ENCODE results near the gene TPCN2.
"Not testable (repeated sequence)": the region's sequence is repeated elsewhere in the genome, so short reads cannot be mapped to it uniquely, and the experiment has no call there.

TPCN2 gene

DNA sequence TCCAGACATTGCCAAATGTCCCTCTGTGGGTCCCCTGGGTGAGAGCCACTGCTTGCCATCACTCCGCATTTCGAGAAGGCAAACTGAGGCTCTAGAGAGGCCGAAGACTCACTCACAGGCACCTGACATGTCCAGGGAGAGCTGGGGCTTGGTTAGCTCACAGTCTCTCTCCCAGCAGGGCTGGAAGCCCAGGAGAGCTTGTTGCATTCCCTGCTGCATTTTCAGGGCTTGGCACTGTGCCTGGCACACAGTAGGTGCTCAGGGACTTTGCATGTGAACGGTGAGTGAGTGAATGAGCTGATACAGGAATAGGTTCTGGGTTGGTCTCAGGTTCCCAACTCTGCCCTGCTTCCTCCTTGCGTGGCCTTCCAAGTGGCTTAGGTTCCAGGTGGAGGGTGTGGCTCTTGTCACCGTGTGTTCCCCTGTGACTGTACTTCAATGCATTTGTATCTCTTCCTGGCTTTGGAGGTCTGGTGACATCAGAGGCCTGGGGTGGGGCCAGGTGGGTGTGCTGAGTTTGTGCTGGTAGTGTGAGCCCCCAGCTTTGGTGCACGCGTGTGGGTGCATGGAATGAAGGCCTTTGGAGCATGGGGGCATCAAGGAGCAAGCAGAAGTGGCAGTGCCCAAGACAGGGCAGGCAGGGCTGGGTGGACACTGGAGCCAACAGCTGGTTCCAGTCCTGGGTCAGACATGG, 88.6 kb downstream of the TPCN2 start:
- Histone ChIP-seq H3K9me3 (ENCODE audit: insufficient read depth, low read depth, low read length) (peaks cover 9% of the 10 kb centered on the region), H3K36me3 (ENCODE audit: insufficient read depth, low read length) (no peaks in the 10 kb centered on the region), H3K4me3 (ENCODE audit: low read length) (no peak overlapping the region), H3K9ac (ENCODE audit: low read depth, low read length) (no peak overlapping the region), H3K4me1 (ENCODE audit: insufficient read depth, low read length) (peaks cover 2% of the 10 kb centered on the region; the same call in 1 of the 2 replicates), H3K27me3 (ENCODE audit: insufficient read depth, low read length) (no peaks in the 10 kb centered on the region), H3K27ac (ENCODE audit: low read depth, low read length) (no peak overlapping the region)
- WGBS, result 93% methylated on average over 8 of the region's 8 CpGs

DNA sequence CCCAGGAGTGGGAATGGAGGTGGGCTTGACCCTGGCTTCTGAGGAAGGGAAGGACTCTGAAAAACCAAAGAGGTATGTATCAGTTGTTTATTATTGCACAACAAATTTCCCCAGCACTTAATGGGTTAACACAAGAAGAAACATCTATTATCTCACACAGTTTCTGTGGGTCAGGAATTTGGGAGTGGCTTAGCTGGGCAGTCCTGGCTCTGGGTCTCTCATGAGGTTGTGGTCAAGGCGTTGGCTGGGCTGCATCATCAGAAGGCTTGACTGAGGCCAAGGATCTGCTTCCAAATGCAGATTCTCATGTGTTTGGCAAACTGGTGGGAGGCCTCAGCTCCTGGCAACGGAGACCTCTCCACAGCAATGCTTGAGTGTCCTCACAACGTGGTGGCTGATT, 89.5 kb downstream of the TPCN2 start:
- WGBS, result 73% methylated on average over 3 of the region's 3 CpGs
- peaks cover 2% of the 10 kb centered on the region; the same call in 1 of the 2 replicates for H3K4me1 ChIP-seq (ENCODE audit: insufficient read depth, low read length)
- H3K27me3 ChIP-seq (ENCODE audit: insufficient read depth, low read length), result no peaks in the 10 kb centered on the region
- peaks cover 1% of the 10 kb centered on the region for H3K9me3 ChIP-seq (ENCODE audit: insufficient read depth, low read depth, low read length)
- H3K4me3 ChIP-seq (ENCODE audit: low read length), result no peak overlapping the region
- no peak overlapping the region for H3K9ac ChIP-seq (ENCODE audit: low read depth, low read length)
- no peak overlapping the region for H3K27ac ChIP-seq (ENCODE audit: low read depth, low read length)
- H3K36me3 ChIP-seq (ENCODE audit: insufficient read depth, low read length), result no peaks in the 10 kb centered on the region

DNA sequence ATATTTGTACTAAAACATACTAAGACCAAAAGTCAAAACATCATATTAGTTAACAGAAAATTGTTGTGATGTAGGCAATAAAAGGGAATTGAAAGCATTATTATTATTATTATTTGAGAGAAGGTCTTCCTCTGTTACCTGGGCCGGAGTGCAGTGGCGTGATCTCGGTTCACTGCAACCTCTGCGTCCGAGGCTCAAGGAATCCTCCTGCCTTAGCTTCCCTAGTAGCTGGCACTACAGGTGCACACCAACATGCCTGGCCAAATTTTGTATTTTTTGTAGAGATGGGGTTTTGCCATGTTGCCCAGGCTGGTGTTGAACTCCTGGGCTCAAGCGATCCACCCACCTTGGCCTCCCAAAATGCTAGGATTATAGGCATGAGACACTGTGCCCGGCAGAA, 91.4 kb downstream of the TPCN2 start:
- 96% methylated on average over 7 of the region's 7 CpGs for WGBS
- H3K9ac ChIP-seq (ENCODE audit: low read depth, low read length); H3K9me3 ChIP-seq (ENCODE audit: insufficient read depth, low read depth, low read length); H3K36me3 ChIP-seq (ENCODE audit: insufficient read depth, low read length); H3K4me1 ChIP-seq (ENCODE audit: insufficient read depth, low read length); H3K4me3 ChIP-seq (ENCODE audit: low read length); H3K27me3 ChIP-seq (ENCODE audit: insufficient read depth, low read length); H3K27ac ChIP-seq (ENCODE audit: low read depth, low read length): not testable (repeated sequence)

DNA sequence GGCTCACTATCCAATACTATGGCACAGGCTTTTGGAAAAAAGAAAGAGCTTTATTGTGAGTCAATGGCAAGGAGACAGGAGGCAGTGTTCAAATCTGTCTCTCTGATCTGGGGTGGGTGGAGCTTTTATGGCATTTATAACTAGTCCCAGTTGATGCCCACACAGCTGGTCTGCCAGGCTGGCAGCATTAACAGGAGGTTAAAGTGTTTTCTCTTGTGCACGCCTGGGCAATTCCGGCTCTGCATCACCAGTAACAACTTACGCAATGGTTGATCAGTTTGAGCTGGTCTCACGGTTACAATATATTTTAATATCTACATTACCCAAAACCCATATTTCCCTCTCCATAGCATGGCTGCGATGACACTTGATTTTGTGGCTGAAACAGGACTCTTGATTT, 91.9 kb downstream of the TPCN2 start:
- Histone ChIP-seq H3K27ac (ENCODE audit: low read depth, low read length) (no peak overlapping the region), H3K36me3 (ENCODE audit: insufficient read depth, low read length) (no peaks in the 10 kb centered on the region), H3K9me3 (ENCODE audit: insufficient read depth, low read depth, low read length) (peaks cover 3% of the 10 kb centered on the region; the same call in 1 of the 2 replicates), H3K4me3 (ENCODE audit: low read length) (no peak overlapping the region), H3K27me3 (ENCODE audit: insufficient read depth, low read length) (no peaks in the 10 kb centered on the region), H3K4me1 (ENCODE audit: insufficient read depth, low read length) (peaks cover 2% of the 10 kb centered on the region; the same call in 1 of the 2 replicates), H3K9ac (ENCODE audit: low read depth, low read length) (no peak overlapping the region)
- WGBS, result 96% methylated on average over 5 of the region's 5 CpGs

DNA sequence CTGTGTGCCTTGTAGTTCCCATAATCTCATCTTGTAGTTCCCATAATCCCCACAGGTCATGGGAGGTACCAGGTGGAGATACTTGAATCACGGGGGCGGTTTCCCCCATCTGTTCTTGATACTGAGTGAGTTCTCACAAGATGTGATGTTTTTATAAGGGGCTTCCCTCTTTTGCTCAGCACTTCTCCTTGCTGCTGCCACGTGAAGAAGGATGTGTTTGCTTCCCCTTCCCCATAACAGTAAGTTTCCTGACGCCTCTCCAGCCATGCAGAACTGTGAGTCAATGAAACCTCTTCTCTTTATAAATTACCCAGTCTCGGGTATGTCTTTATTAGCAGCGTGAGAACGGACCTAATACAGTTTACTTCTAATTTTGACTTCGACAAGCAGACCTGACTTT, 93.0 kb downstream of the TPCN2 start:
- Histone ChIP-seq H3K27me3 (ENCODE audit: insufficient read depth, low read length) (no peaks in the 10 kb centered on the region), H3K9ac (ENCODE audit: low read depth, low read length) (no peak overlapping the region), H3K36me3 (ENCODE audit: insufficient read depth, low read length) (no peaks in the 10 kb centered on the region), H3K4me3 (ENCODE audit: low read length) (no peak overlapping the region), H3K4me1 (ENCODE audit: insufficient read depth, low read length) (peaks cover 2% of the 10 kb centered on the region; the same call in 1 of the 2 replicates), H3K27ac (ENCODE audit: low read depth, low read length) (no peak overlapping the region), H3K9me3 (ENCODE audit: insufficient read depth, low read depth, low read length) (peaks cover 14% of the 10 kb centered on the region)
- WGBS, result 90% methylated on average over 8 of the region's 8 CpGs

DNA sequence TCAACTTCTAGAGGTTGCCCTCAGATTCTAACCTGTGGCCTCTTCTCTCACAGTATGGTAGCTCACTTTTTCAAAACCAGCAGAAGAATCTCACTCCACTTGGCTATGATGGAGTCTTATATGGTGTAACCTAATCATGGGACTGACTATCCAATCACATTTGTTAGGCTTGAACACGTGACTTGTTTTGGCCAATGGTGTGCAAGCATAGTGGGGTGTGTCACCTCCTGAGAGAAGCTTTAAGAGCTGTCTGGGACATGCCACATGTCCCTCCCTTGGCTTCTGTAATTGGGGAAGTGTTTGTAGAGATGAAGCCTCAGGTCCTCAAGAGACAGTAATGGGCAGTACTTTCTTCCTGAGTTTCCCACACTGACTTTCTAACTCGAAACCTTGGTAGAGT, 94.2 kb downstream of the TPCN2 start:
- H3K36me3 ChIP-seq (ENCODE audit: insufficient read depth, low read length), result no peaks in the 10 kb centered on the region
- H3K27ac ChIP-seq (ENCODE audit: low read depth, low read length), result no peak overlapping the region
- WGBS, result 98% methylated on average over 2 of the region's 2 CpGs
- H3K4me1 ChIP-seq (ENCODE audit: insufficient read depth, low read length), result peaks cover 2% of the 10 kb centered on the region; the same call in 1 of the 2 replicates
- no peak overlapping the region for H3K9ac ChIP-seq (ENCODE audit: low read depth, low read length)
- peaks cover 20% of the 10 kb centered on the region for H3K9me3 ChIP-seq (ENCODE audit: insufficient read depth, low read depth, low read length)
- no peak overlapping the region for H3K4me3 ChIP-seq (ENCODE audit: low read length)
- H3K27me3 ChIP-seq (ENCODE audit: insufficient read depth, low read length), result no peaks in the 10 kb centered on the region

DNA sequence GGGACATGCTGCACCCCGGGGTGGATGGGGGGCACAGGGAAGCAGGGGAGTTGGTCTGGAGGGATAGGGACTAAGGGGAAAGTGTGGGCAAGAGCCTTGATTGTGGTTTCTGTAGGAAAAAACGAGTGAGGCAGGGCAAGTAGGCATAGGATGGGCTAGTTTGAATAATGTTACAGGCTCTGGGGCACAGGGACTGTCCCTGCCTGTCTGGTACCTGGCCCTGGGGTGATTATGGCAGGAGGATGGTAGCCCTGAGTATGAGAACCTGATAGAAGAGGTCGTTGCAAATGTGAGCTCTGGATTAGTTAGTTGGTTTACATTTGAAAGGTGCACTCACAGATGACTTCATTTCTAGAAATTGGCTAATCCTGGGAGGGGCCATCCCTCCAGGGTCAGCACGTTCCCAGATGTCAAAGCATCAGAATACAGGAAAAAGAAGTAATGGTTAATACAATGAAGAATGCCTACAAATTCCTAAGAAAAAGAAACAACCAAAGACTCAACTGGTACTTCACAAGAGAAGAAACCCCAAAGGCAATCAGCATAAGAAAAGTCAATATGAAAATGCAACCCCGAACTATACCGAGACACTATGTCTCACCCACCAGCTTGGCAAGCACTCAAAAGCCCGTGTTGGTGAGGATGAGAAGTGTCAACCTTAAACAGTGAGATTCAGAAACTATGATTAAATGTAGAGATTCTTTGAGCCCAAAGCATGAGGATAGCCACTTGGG, 95.8 kb downstream of the TPCN2 start:
- Histone ChIP-seq H3K9me3 (ENCODE audit: insufficient read depth, low read depth, low read length) (peaks cover 20% of the 10 kb centered on the region), H3K4me3 (ENCODE audit: low read length) (no peak overlapping the region), H3K27me3 (ENCODE audit: insufficient read depth, low read length) (no peaks in the 10 kb centered on the region), H3K36me3 (ENCODE audit: insufficient read depth, low read length) (no peaks in the 10 kb centered on the region), H3K4me1 (ENCODE audit: insufficient read depth, low read length) (no peaks in the 10 kb centered on the region), H3K9ac (ENCODE audit: low read depth, low read length) (no peak overlapping the region), H3K27ac (ENCODE audit: low read depth, low read length) (no peak overlapping the region)
- WGBS, result 65% methylated on average over 7 of the region's 7 CpGs

DNA sequence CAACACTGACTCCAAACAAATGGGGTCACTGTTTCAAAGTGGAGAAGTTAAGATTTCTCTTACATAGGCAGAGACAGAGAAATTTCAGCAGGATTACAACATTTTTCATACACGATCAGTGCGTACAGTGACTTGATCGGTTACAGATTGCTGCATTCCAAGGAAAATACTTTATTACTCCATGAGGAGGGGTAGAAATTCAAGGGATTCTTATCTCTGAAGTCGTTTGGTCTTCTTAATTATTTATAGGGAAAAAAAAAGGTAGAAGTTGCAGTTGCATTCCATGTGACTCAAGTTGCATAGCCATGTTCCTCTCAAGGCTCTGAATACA, 96.3 kb downstream of the TPCN2 start:
- Histone ChIP-seq H3K4me3 (ENCODE audit: low read length) (no peak overlapping the region), H3K4me1 (ENCODE audit: insufficient read depth, low read length) (no peaks in the 10 kb centered on the region), H3K9me3 (ENCODE audit: insufficient read depth, low read depth, low read length) (peaks cover 20% of the 10 kb centered on the region), H3K27me3 (ENCODE audit: insufficient read depth, low read length) (no peaks in the 10 kb centered on the region), H3K9ac (ENCODE audit: low read depth, low read length) (no peak overlapping the region), H3K36me3 (ENCODE audit: insufficient read depth, low read length) (no peaks in the 10 kb centered on the region), H3K27ac (ENCODE audit: low read depth, low read length) (no peak overlapping the region)
- 92% methylated on average over 4 of the region's 4 CpGs for WGBS

DNA sequence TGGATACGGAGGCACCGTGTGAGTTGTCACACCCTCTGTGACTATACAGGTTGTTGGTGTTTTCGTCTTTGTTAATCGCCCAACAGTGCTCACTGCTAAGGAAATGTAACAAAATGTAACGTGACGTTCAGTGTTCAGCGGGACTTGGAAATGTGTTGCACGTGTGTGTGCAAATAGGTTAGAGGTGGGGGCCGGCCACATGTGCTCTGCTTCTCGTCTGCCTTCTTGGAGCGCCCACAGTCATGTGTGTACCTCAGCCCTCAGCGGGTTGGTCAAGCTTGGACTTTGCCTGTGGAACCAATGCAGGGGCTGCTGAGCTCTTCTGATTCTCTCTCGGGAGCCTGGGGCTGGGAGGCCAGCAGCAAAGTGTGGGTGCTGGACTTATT, 99.6 kb downstream of the TPCN2 start:
- WGBS, result 95% methylated on average over 13 of the region's 13 CpGs
- H3K9ac ChIP-seq (ENCODE audit: low read depth, low read length), result no peak overlapping the region
- H3K27ac ChIP-seq (ENCODE audit: low read depth, low read length), result no peak overlapping the region
- no peaks in the 10 kb centered on the region for H3K36me3 ChIP-seq (ENCODE audit: insufficient read depth, low read length)
- H3K4me3 ChIP-seq (ENCODE audit: low read length), result no peak overlapping the region
- no peaks in the 10 kb centered on the region for H3K27me3 ChIP-seq (ENCODE audit: insufficient read depth, low read length)
- peaks cover 19% of the 10 kb centered on the region for H3K4me1 ChIP-seq (ENCODE audit: insufficient read depth, low read length)
- peaks cover 20% of the 10 kb centered on the region for H3K9me3 ChIP-seq (ENCODE audit: insufficient read depth, low read depth, low read length)

DNA sequence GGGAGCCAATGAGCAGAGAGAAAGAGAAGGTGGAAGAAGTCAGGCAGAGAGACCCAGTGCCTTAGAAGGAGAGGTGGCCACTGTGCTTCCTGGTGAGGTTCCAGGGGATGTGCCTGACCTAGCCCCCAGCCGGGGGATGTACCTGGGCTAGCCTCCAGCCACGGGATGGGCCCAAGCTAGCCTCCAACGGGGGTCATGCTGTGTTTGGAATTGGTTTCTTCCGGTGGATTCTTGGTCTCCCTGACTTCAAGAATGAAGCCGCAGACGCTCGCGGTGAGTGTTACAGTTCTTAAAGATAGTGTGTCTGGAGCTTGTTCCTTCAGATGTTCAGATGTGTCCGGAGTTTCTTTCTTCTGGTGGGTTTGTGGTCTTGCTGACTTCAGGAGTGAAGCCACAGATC, 100.1 kb downstream of the TPCN2 start:
- Histone ChIP-seq H3K27me3 (ENCODE audit: insufficient read depth, low read length) (no peaks in the 10 kb centered on the region), H3K27ac (ENCODE audit: low read depth, low read length) (no peak overlapping the region), H3K9ac (ENCODE audit: low read depth, low read length) (no peak overlapping the region), H3K36me3 (ENCODE audit: insufficient read depth, low read length) (no peaks in the 10 kb centered on the region), H3K9me3 (ENCODE audit: insufficient read depth, low read depth, low read length) (peaks cover 20% of the 10 kb centered on the region), H3K4me1 (ENCODE audit: insufficient read depth, low read length) (peaks cover 19% of the 10 kb centered on the region), H3K4me3 (ENCODE audit: low read length) (no peak overlapping the region)
- WGBS, result 91% methylated on average over 9 of the region's 9 CpGs

DNA sequence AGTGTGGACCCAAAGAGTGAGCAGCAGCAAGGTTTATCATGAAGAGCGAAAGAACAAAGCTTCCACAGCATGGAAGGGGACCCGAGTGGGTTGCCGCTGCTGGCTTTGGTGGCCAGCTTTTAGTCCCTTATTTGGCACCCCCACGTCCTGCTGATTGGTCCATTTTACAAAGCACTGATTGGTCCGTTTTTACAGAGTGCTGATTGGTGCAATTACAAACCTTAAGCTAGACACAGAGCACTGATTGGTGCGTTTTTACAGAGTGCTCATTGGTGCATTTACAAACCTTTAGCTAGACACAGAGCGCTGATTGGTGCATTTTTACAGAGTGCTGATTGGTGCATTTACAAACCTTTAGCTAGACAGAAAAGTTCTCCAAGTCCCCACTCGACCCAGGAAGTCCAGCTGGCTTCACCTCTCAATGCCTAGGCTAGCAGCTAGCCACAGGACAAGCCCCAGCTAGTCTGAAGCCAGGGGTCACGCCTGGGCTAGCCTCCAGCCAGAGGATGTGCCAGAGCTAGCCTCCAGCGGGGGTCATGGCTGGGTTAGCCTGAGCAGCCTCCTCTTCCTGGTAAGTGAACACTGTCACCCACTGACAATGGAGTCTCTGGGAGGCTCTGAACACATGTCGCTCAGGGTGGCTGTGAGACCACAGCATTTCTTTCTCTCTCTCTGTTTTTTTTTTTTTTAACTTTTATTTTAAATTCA, 100.8 kb downstream of the TPCN2 start:
- H3K27me3 ChIP-seq (ENCODE audit: insufficient read depth, low read length); H3K27ac ChIP-seq (ENCODE audit: low read depth, low read length); H3K4me3 ChIP-seq (ENCODE audit: low read length); H3K36me3 ChIP-seq (ENCODE audit: insufficient read depth, low read length); H3K9ac ChIP-seq (ENCODE audit: low read depth, low read length): not testable (repeated sequence)
- 94% methylated on average over 11 of the region's 11 CpGs for WGBS
- peaks cover 20% of the 10 kb centered on the region for H3K9me3 ChIP-seq (ENCODE audit: insufficient read depth, low read depth, low read length)
- H3K4me1 ChIP-seq (ENCODE audit: insufficient read depth, low read length), result peaks cover 19% of the 10 kb centered on the region

Data from HUES64 (cell line).